H1 (cell line): ENCODE measurements around the gene BPGM. TPM values are rescaled to one million over a fixed set of nuclear protein-coding genes. Genes with fewer than 3 reads are reported as not detected.
A peak's percentile ranks its signal among the peaks of the same experiment; 100 is the strongest.

Experiments used
- CTCF ChIA-PET: fragments of 300-600 bp; sonication (Branson Sonifier 250); formaldehyde crosslinking; loops from one replicate; lab custom pipeline; 2021; ENCODE audit not compliant: partially characterized antibody; lab: Charles Lee
- POLR2A ChIA-PET: fragments of 300-600 bp; sonication (Branson Sonifier 250); formaldehyde crosslinking; loops from one replicate; lab custom pipeline; 2021; ENCODE audit warnings: inconsistent platforms; ENCODE audit not compliant: partially characterized antibody; lab: Charles Lee
- DNase-seq, 2 experiments: peaks; one replicate each; pipeline versions ENCODE4 v3.0.0 to v3.0.0-alpha.2; 2010 to 2022; ENCODE audit warnings: low spot score in 2 of 2, low read depth in 1 of 2, mixed read lengths in 1 of 2
- FAIRE-seq: peaks from 2 replicates; lab custom pipeline; 2011; peaks lifted over from hg19 to GRCh38; lab: Jason Lieb, UNC
- H2AFZ ChIP-seq: 2 replicates; pipeline ENCODE4 v1.8.1; 2012; ENCODE audit warnings: low read length, inconsistent platforms
- H2AK5ac ChIP-seq: 2 replicates; pipeline ENCODE4 v1.6.1; 2013; ENCODE audit warnings: low read depth, low read length
- H2BK120ac ChIP-seq: replicated peaks from 2 replicates; pipeline ENCODE3; 2013; ENCODE audit warnings: low read depth, low read length, inconsistent platforms
- H2BK12ac ChIP-seq: 2 replicates; pipeline ENCODE4 v1.6.1; 2013; ENCODE audit warnings: low read depth, low read length
- H2BK15ac ChIP-seq: 2 replicates; pipeline ENCODE4 v1.6.1; 2013; ENCODE audit warnings: low read length
- H2BK20ac ChIP-seq: 2 replicates; pipeline ENCODE4 v1.6.1; 2013; ENCODE audit warnings: low read length
- H2BK5ac ChIP-seq: 2 replicates; pipeline ENCODE4 v1.6.1; 2013; ENCODE audit warnings: low read depth, low read length
- H3K14ac ChIP-seq: 2 replicates; pipeline ENCODE4 v1.6.1; 2013; ENCODE audit warnings: inconsistent platforms; ENCODE audit not compliant: insufficient read length
- H3K18ac ChIP-seq: 2 replicates; pipeline ENCODE4 v1.6.1; 2013; ENCODE audit warnings: low read length; ENCODE audit errors: extremely low read depth
- H3K23ac ChIP-seq: 2 replicates; pipeline ENCODE4 v1.6.1; 2013; ENCODE audit warnings: inconsistent platforms; ENCODE audit not compliant: insufficient read length
- H3K23me2 ChIP-seq: 2 replicates; pipeline ENCODE4 v1.6.1; 2013; ENCODE audit warnings: low read depth, low read length
- H3K27ac ChIP-seq: 2 replicates; pipeline ENCODE4 v1.6.1; 2011; ENCODE audit warnings: low read depth, low read length, inconsistent platforms
- H3K27me3 ChIP-seq, 4 experiments: replicated peaks in 1 of 4; 1 replicate in 1 of 4; 2 replicates in 3 of 4; pipeline versions ENCODE4 v1.6.1 to v1.8.1; 2011 to 2013; ENCODE audit warnings: low read length in 3 of 4, mild to moderate bottlenecking in 3 of 4, inconsistent platforms in 2 of 4, mixed read lengths in 2 of 4, moderate library complexity in 1 of 4; ENCODE audit not compliant: control insufficient read depth in 3 of 4, insufficient read depth in 3 of 4; ENCODE audit errors: extremely low read depth in 1 of 4
- H3K36me3 ChIP-seq, 4 experiments: 2 replicates each; pipeline versions ENCODE4 v1.6.1 to v1.8.1; 2011 to 2013; ENCODE audit warnings: mild to moderate bottlenecking in 4 of 4, low read length in 3 of 4, moderate library complexity in 2 of 4, control low read depth in 1 of 4, inconsistent platforms in 1 of 4; ENCODE audit not compliant: insufficient read depth in 4 of 4, control insufficient read depth in 2 of 4
- H3K4ac ChIP-seq: replicated peaks from 2 replicates; pipeline ENCODE3; 2013; ENCODE audit warnings: low read length, low read depth, mixed read lengths, inconsistent platforms; ENCODE audit not compliant: insufficient read length
- H3K4me1 ChIP-seq, 4 experiments: replicated peaks in 1 of 4; 1 replicate in 1 of 4; 2 replicates in 3 of 4; pipeline versions ENCODE4 v1.6.1 to v1.8.1; 2011 to 2013; ENCODE audit warnings: low read length in 3 of 4, inconsistent platforms in 2 of 4, mixed read lengths in 1 of 4; ENCODE audit not compliant: insufficient read depth in 4 of 4, control insufficient read depth in 3 of 4
- H3K4me2 ChIP-seq, 2 experiments: 2 replicates each; pipeline versions ENCODE4 v1.6.1 to v1.8.1; 2011 to 2013; ENCODE audit warnings: low read depth in 2 of 2, low read length in 2 of 2, control low read depth in 1 of 2, inconsistent platforms in 1 of 2, mild to moderate bottlenecking in 1 of 2; ENCODE audit not compliant: insufficient read depth in 1 of 2
- H3K4me3 ChIP-seq, 4 experiments: fragments of 200-600, 300-600 bp in 1 of 4; sonication (generic), shearing (Covaris generic), sonication (Bioruptor Twin) in 1 of 4; 2 replicates each; pipeline versions ENCODE4 v1.5.1 to v1.8.1; 2011 to 2016; ENCODE audit warnings: low read length in 4 of 4, low read depth in 3 of 4, control low read depth in 2 of 4, inconsistent platforms in 2 of 4, mild to moderate bottlenecking in 2 of 4, mixed read lengths in 1 of 4, moderate library complexity in 1 of 4; ENCODE audit not compliant: insufficient read depth in 2 of 4; ENCODE audit errors: extremely low read depth in 1 of 4
- H3K56ac ChIP-seq: replicated peaks from 2 replicates; pipeline ENCODE3; 2013; ENCODE audit warnings: low read depth, mild to moderate bottlenecking, mixed read lengths, low read length, inconsistent platforms; ENCODE audit not compliant: insufficient read length
- H3K79me1 ChIP-seq: 2 replicates; pipeline ENCODE4 v1.6.1; 2013; ENCODE audit warnings: low read depth, low read length, control low read depth
- H3K79me2 ChIP-seq, 2 experiments: 2 replicates each; pipeline versions ENCODE4 v1.6.1 to v1.8.1; 2012 to 2013; ENCODE audit warnings: low read length in 2 of 2, mild to moderate bottlenecking in 2 of 2, inconsistent platforms in 1 of 2; ENCODE audit not compliant: insufficient read depth in 2 of 2, control insufficient read depth in 1 of 2
- H3K9ac ChIP-seq, 4 experiments: replicated peaks in 1 of 4; 1 replicate in 1 of 4; 2 replicates in 3 of 4; pipeline versions ENCODE4 v1.6.1 to v1.8.1; 2011 to 2013; ENCODE audit warnings: low read depth in 3 of 4, low read length in 3 of 4, control low read depth in 2 of 4, mild to moderate bottlenecking in 2 of 4, moderate library complexity in 2 of 4, inconsistent platforms in 1 of 4; ENCODE audit errors: extremely low read depth in 1 of 4
- H3K9me3 ChIP-seq, 2 experiments: 2 replicates each; pipeline versions ENCODE4 v1.6.1 to v1.8.1; 2012 to 2013; ENCODE audit warnings: mild to moderate bottlenecking in 2 of 2, moderate library complexity in 2 of 2, control low read depth in 1 of 2, inconsistent platforms in 1 of 2, low read depth in 1 of 2, low read length in 1 of 2, mixed read lengths in 1 of 2; ENCODE audit not compliant: insufficient read depth in 2 of 2
- H4K20me1 ChIP-seq, 2 experiments: replicated peaks in 1 of 2; 2 replicates each; pipeline versions ENCODE3 to v1.8.1; 2011 to 2013; ENCODE audit warnings: inconsistent platforms in 2 of 2, low read length in 2 of 2, mild to moderate bottlenecking in 1 of 2; ENCODE audit not compliant: insufficient read depth in 2 of 2, control insufficient read depth in 1 of 2
- H4K5ac ChIP-seq: 2 replicates; pipeline ENCODE4 v1.6.1; 2013; ENCODE audit warnings: low read length, low read depth, mixed read lengths, inconsistent platforms; ENCODE audit not compliant: insufficient read length
- H4K8ac ChIP-seq: 2 replicates; pipeline ENCODE4 v1.8.0; 2013; ENCODE audit warnings: mild to moderate bottlenecking, moderate library complexity, low read length, inconsistent platforms; ENCODE audit not compliant: insufficient read depth; ENCODE audit errors: extremely low read depth
- H4K91ac ChIP-seq: replicated peaks from 2 replicates; pipeline ENCODE3; 2013; ENCODE audit warnings: low read length, mixed read lengths, inconsistent platforms; ENCODE audit not compliant: insufficient read length
- CTCF ChIP-seq, 3 experiments: IDR thresholded peaks; 1 replicate in 2 of 3; 2 replicates in 1 of 3; pipeline versions ENCODE4 v1.5.1 to v1.6.1; 2011; ENCODE audit warnings: low read length in 3 of 3, mild to moderate bottlenecking in 3 of 3, inconsistent platforms in 2 of 3, low read depth in 1 of 3, moderate library complexity in 1 of 3; ENCODE audit not compliant: insufficient read depth in 1 of 3; ENCODE audit errors: control extremely low read depth in 1 of 3
- FOSL1 ChIP-seq: IDR thresholded peaks from 2 replicates; pipeline ENCODE4 v1.6.1; 2011; ENCODE audit warnings: mild to moderate bottlenecking, low read depth, low read length, moderate library complexity; ENCODE audit not compliant: insufficient read depth
- WGBS, 2 experiments: shearing (Covaris generic) in 1 of 2; methylation state at CpG; one replicate each; pipeline versions ENCODE4 v1.1.6 to v1.1.7; 2013 to 2015; ENCODE audit warnings: low lambda C conversion rate in 2 of 2, mixed read lengths in 2 of 2, inconsistent platforms in 1 of 2, low coverage in 1 of 2, missing lambda C conversion rate in 1 of 2; ENCODE audit not compliant: insufficient replicate concordance in 2 of 2, insufficient coverage in 1 of 2, insufficient read length in 1 of 2; ENCODE audit errors: extremely low coverage in 1 of 2, missing lambda C conversion rate in 1 of 2; 5-methylcytosine and 5-hydroxymethylcytosine counted together
- polyA plus RNA-seq, 7 experiments: library from polyadenylated mRNA; depleted of rRNA in 3 of 7; stranded (reverse) in 5 of 7; unstranded in 2 of 7; fragments of >200 nt in 5 of 7; fragments of 200-250 nt in 2 of 7; gene quantifications; 1 replicate in 5 of 7; 2 replicates in 1 of 7; 4 replicates in 1 of 7; pipeline versions ENCODE4 v1.2.1 to v1.2.3, GENCODE V29; 2011 to 2013; ENCODE audit warnings: missing spikeins in 2 of 7, mixed read lengths in 2 of 7
- total RNA-seq: library from RNA; stranded (reverse); fragmentation: NEBNext Ultra II Directional; extraction: Animal tissue kit (Norgen Biotek cat#: 25700); gene quantifications from 2 replicates; pipeline ENCODE4 v1.2.1, GENCODE V29; 2021

Gene BPGM
- total and polyA plus RNA-seq, 2 of the 8 experiments (the other 6 are each of a cell fraction or from before 2014, with no cell fraction given), result 9.7 to 15.3 TPM

GRCh38 chr7:134706468-134706867, 59.8 kb downstream of the BPGM start:
- Histone ChIP-seq H2BK15ac (no peak overlapping the region), H3K4me1 (peaks cover 0 to 5% (median 1%) of the 10 kb centered on the region in 4 experiments; a peak in 3 of 7 replicates), H3K56ac (no peak overlapping the region), H4K91ac (no peak overlapping the region), H3K9me3 (no peaks in the 10 kb centered on the region), H2AK5ac (no peak overlapping the region), H3K79me1 (no peaks in the 10 kb centered on the region), H2BK120ac (no peak overlapping the region), H3K4me3 (no peak overlapping the region), H2BK12ac (no peak overlapping the region), H4K8ac (no peak overlapping the region), H4K20me1 (no peaks in the 10 kb centered on the region), H3K23me2 (no peaks in the 10 kb centered on the region), H3K27ac (no peak overlapping the region), H3K79me2 (no peaks in the 10 kb centered on the region), H3K27me3 (no peaks in the 10 kb centered on the region), H2AFZ (no peak overlapping the region), H2BK5ac (no peak overlapping the region), H3K36me3 (no peaks in the 10 kb centered on the region), H3K4me2 (no peak overlapping the region), H3K4ac (no peak overlapping the region), H4K5ac (no peak overlapping the region), H3K14ac (no peak overlapping the region), H3K23ac (no peak overlapping the region), H3K18ac (no peak overlapping the region), H2BK20ac (no peak overlapping the region), H3K9ac (no peak overlapping the region)
- ChIA-PET POLR2A (no interaction called here), CTCF (interaction anchor here (0.6 to 6.8 kb wide), 8 partner anchors 9 to 74 kb away, joined by 3 to 52 read pairs (median 4); no protein-coding TSS in a partner anchor)
- no peak for TF ChIP-seq FOSL1
- TF ChIP-seq CTCF (IDR thresholded peaks at IDR 0.05; ENCODE audit: control extremely low read depth in 1 of 3, insufficient read depth in 1 of 3, low read depth in 1 of 3, low read length in 3 of 3), result peak in 1 of 3 experiments; percentile 4; a peak in 1 of 4 replicates
- no peak for DNase-seq
- 87% methylated on average over 5 of the region's 5 CpGs; no CpG with 5 or more reads in 1 of the 2 experiments for WGBS, 2 experiments
- no peak for FAIRE-seq
